ENCODE data around the gene ZNF605. TPM values are rescaled to one million over a fixed set of nuclear protein-coding genes. Genes with fewer than 3 reads are reported as not detected.

ZNF605 gene
- total and polyA plus RNA-seq, 10 of the 15 experiments (the other 5 are each of a cell fraction or from before 2014, with no cell fraction given) = 0.95 to 4.8 (median 2.5) TPM

GRCh38 chr12:132954471-132955048, 1.5 kb downstream of the ZNF605 start:
- Histone ChIP-seq H3K9ac (ENCODE audit: control insufficient read depth, insufficient read depth, low read length) (no peak overlapping the region), H2AFZ (ENCODE audit: control insufficient read depth, low read depth, low read length) (no peak overlapping the region), H3K36me3 (ENCODE audit: control insufficient read depth in 2 of 2, insufficient read depth in 2 of 2, low read length in 1 of 2) (no peaks in the 10 kb centered on the region), H4K20me1 (ENCODE audit: control insufficient read depth, insufficient read depth) (no peaks in the 10 kb centered on the region), H3K9me3 (replicated peaks; ENCODE audit: control insufficient read depth, insufficient read depth, low read length) (peaks cover 29% of the 10 kb centered on the region), H3K27me3 (replicated peaks in 1 of 2; ENCODE audit: control insufficient read depth in 2 of 2, insufficient read depth in 2 of 2, low read length in 1 of 2) (no peaks in the 10 kb centered on the region), H3K4me3 (no peak overlapping the region), H3K4me2 (ENCODE audit: control insufficient read depth, insufficient read depth) (no peak overlapping the region; the same call in none of the 2 replicates), H3K27ac (ENCODE audit: control insufficient read depth, insufficient read depth) (no peak overlapping the region), H3K79me2 (ENCODE audit: control insufficient read depth, insufficient read depth, low read length) (peaks cover 5% of the 10 kb centered on the region), H3K4me1 (ENCODE audit: control insufficient read depth, insufficient read depth, low read length) (no peaks in the 10 kb centered on the region; the same call in 1 of the 2 replicates)
- in situ Hi-C loops (cut with MboI) = no loop called here
- BruUV-seq (replicated peaks) = no TSS peak
- DNase-seq (ENCODE audit: low read depth, low spot score) = no peak
- whole genome bisulfite sequencing (ENCODE audit: insufficient coverage, insufficient replicate concordance, low lambda C conversion rate, missing lambda C conversion rate) = 96% methylated on average over 13 of the region's 14 CpGs
- RAD21 ChIA-PET (ENCODE audit: unreplicated experiment) = no interaction called here
- ATAC-seq = no peak
- TF ChIP-seq LARP7 (IDR thresholded peaks at IDR 0.05) (no peak), ATF2 (IDR thresholded peaks at IDR 0.05; ENCODE audit: low read length) (no peak), PAX8 (IDR thresholded peaks at IDR 0.05) (no peak), ZNF687 (IDR thresholded peaks at IDR 0.05) (no peak), MTA3 (IDR thresholded peaks at IDR 0.05; ENCODE audit: borderline replicate concordance, low read length) (no peak), CBX3 (IDR thresholded peaks at IDR 0.05; ENCODE audit: borderline replicate concordance, low read depth) (no peak), SMAD1 (IDR thresholded peaks at IDR 0.05; ENCODE audit: low read depth, partially characterized antibody) (no peak), YY1 (IDR thresholded peaks at IDR 0.05; ENCODE audit: low read depth, low read length) (no peak), REST (IDR thresholded peaks at IDR 0.05; ENCODE audit: low read depth, low read length) (no peak), ELK1 (IDR thresholded peaks at IDR 0.05; ENCODE audit: low read depth, low read length) (no peak), SIX5 (IDR thresholded peaks at IDR 0.05; ENCODE audit: low read depth, low read length, severe bottlenecking) (no peak), NFYA (IDR thresholded peaks at IDR 0.05; ENCODE audit: borderline replicate concordance, low read depth, low read length) (no peak)
- TF ChIP-seq, protein P1, sequence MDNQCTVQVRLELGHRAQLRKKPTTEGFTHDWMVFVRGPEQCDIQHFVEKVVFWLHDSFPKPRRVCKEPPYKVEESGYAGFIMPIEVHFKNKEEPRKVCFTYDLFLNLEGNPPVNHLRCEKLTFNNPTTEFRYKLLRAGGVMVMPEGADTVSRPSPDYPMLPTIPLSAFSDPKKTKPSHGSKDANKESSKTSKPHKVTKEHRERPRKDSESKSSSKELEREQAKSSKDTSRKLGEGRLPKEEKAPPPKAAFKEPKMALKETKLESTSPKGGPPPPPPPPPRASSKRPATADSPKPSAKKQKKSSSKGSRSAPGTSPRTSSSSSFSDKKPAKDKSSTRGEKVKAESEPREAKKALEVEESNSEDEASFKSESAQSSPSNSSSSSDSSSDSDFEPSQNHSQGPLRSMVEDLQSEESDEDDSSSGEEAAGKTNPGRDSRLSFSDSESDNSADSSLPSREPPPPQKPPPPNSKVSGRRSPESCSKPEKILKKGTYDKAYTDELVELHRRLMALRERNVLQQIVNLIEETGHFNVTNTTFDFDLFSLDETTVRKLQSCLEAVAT (IDR thresholded peaks at IDR 0.05) = no peak
- no peak for FAIRE-seq
- intact Hi-C loops (cut with micrococcal nuclease; ENCODE audit: unreplicated experiment) = no loop called here
- CTCF ChIA-PET = no interaction called here
- POLR2A ChIA-PET = no interaction called here
- SMC1A ChIA-PET (ENCODE audit: uncharacterized antibody, unreplicated experiment) = no interaction called here

Data from GM12878 (cell line).